ENCODE data around the gene IRF6. TPM values are rescaled to one million over a fixed set of nuclear protein-coding genes. Genes with fewer than 3 reads are reported as not detected.

The IRF6 gene
- total RNA-seq, 1 experiment from 2014 or later, result 27.3 TPM

- no peaks in the 10 kb centered on the region for H3K9me3 ChIP-seq
- Mint-ChIP-seq H3K4me3 (ENCODE audit: unreplicated experiment) (peak overlapping the region; percentile 83), H3K36me3 (ENCODE audit: insufficient read depth, unreplicated experiment) (peaks cover 4% of the 10 kb centered on the region), H3K27ac (ENCODE audit: unreplicated experiment) (peak overlapping the region; percentile 94), H3K4me1 (ENCODE audit: low read depth, unreplicated experiment) (peaks cover 31% of the 10 kb centered on the region), H3K9me3 (ENCODE audit: unreplicated experiment) (no peaks in the 10 kb centered on the region), H3K27me3 (ENCODE audit: insufficient read depth, unreplicated experiment) (peaks cover 2% of the 10 kb centered on the region)
- no peaks in the 10 kb centered on the region for H3K36me3 ChIP-seq (ENCODE audit: control insufficient read depth, insufficient read depth, low read length)
- POLR2A ChIA-PET, result interaction anchor here (1.0 to 1.4 kb wide), 2 partner anchors 20 to 41 kb away, joined by 3 to 5 read pairs; partner anchors contain the start of genes C1orf74 and IRF6
- no peaks in the 10 kb centered on the region for H3K27me3 ChIP-seq (replicated peaks; ENCODE audit: control insufficient read depth, insufficient read depth, low read length)
- no peak for TF ChIP-seq CTCF (IDR thresholded peaks at IDR 0.05; ENCODE audit: insufficient read depth in 1 of 2, low read depth in 1 of 2, low read length in 1 of 2, severe bottlenecking in 1 of 2, unreplicated experiment in 1 of 2)
- H3K4me3 ChIP-seq (ENCODE audit: low read depth, low read length), result no peak overlapping the region
- CTCF ChIA-PET, result interaction anchor here (0.7 to 1.3 kb wide), 2 partner anchors 20 to 46 kb away, joined by 3 to 4 read pairs; partner anchors contain the start of gene IRF6
- BruUV-seq (replicated peaks), result no TSS peak
- peak; percentile 23 to 40 for DNase-seq
- intact Hi-C loops (cut with micrococcal nuclease; ENCODE audit: unreplicated experiment), result loop anchor here (5.0 kb wide), 1 partner anchor 271 kb away; no protein-coding TSS in a partner anchor
- H3K4me1 ChIP-seq, result peaks cover 17% of the 10 kb centered on the region
Observed at GRCh38 chr1:209825591-209826434, 19.9 kb upstream of the IRF6 start.

GRCh38 chr1:209823143-209824041 lies 17.4 kb upstream of the IRF6 start:
- H3K27ac Mint-ChIP-seq (ENCODE audit: unreplicated experiment), result no peak overlapping the region
- BruUV-seq (replicated peaks), result no TSS peak

More at GRCh38 chr1:209823143-209824041, 17.4 kb upstream of the IRF6 start:
- Histone ChIP-seq H3K4me1 (peaks cover 17% of the 10 kb centered on the region), H3K36me3 (ENCODE audit: control insufficient read depth, insufficient read depth, low read length) (no peaks in the 10 kb centered on the region), H3K4me3 (ENCODE audit: low read depth, low read length) (no peak overlapping the region), H3K9me3 (no peaks in the 10 kb centered on the region), H3K27me3 (replicated peaks; ENCODE audit: control insufficient read depth, insufficient read depth, low read length) (no peaks in the 10 kb centered on the region)
- peak; percentile 68 to 73 for TF ChIP-seq CTCF (IDR thresholded peaks at IDR 0.05; ENCODE audit: insufficient read depth in 1 of 2, low read depth in 1 of 2, low read length in 1 of 2, severe bottlenecking in 1 of 2, unreplicated experiment in 1 of 2)
- Mint-ChIP-seq H3K36me3 (ENCODE audit: insufficient read depth, unreplicated experiment) (no peaks in the 10 kb centered on the region), H3K4me1 (ENCODE audit: low read depth, unreplicated experiment) (peaks cover 31% of the 10 kb centered on the region), H3K27me3 (ENCODE audit: insufficient read depth, unreplicated experiment) (peaks cover 2% of the 10 kb centered on the region), H3K4me3 (ENCODE audit: unreplicated experiment) (peak overlapping the region; percentile 2), H3K9me3 (ENCODE audit: unreplicated experiment) (no peaks in the 10 kb centered on the region)
- POLR2A ChIA-PET, result interaction anchor here (1.0 kb wide), 1 partner anchor 17 kb away, joined by 3 read pairs; the partner anchor contains the start of gene IRF6
- CTCF ChIA-PET, result interaction anchor here (0.6 to 2.4 kb wide), 3 partner anchors 17 to 169 kb away, joined by 3 to 16 read pairs (median 4); partner anchors contain the start of gene IRF6
- DNase-seq, result no peak
- intact Hi-C loops (cut with micrococcal nuclease; ENCODE audit: unreplicated experiment), result loop anchor here (1.0 kb wide), 1 partner anchor 17 kb away; the partner anchor contains the start of gene IRF6
